ENCODE measurements around the gene HIPK2. TPM values are rescaled to one million over a fixed set of nuclear protein-coding genes. Genes with fewer than 3 reads are reported as not detected.
A peak's percentile ranks its signal among the peaks of the same experiment; 100 is the strongest.

The HIPK2 gene
- total RNA-seq, 1 donor, result 7.3 TPM

- DNase-seq (ENCODE audit: low read depth), result peak; percentile 27
- no peak for TF ChIP-seq CTCF (IDR thresholded peaks at IDR 0.05; ENCODE audit: insufficient read depth, low read depth, low read length)
- H3K4me3 ChIP-seq (ENCODE audit: low read depth, low read length), result no peak overlapping the region
Measured at GRCh38 chr7:139647085-139647484, 130.7 kb downstream of the HIPK2 start.

GRCh38 chr7:139646566-139646965 is 131.2 kb downstream of the HIPK2 start:
- no peak for TF ChIP-seq CTCF (IDR thresholded peaks at IDR 0.05; ENCODE audit: insufficient read depth, low read depth, low read length)
- no peak for DNase-seq (ENCODE audit: low read depth)
- H3K4me3 ChIP-seq (ENCODE audit: low read depth, low read length), result no peak overlapping the region

DNA sequence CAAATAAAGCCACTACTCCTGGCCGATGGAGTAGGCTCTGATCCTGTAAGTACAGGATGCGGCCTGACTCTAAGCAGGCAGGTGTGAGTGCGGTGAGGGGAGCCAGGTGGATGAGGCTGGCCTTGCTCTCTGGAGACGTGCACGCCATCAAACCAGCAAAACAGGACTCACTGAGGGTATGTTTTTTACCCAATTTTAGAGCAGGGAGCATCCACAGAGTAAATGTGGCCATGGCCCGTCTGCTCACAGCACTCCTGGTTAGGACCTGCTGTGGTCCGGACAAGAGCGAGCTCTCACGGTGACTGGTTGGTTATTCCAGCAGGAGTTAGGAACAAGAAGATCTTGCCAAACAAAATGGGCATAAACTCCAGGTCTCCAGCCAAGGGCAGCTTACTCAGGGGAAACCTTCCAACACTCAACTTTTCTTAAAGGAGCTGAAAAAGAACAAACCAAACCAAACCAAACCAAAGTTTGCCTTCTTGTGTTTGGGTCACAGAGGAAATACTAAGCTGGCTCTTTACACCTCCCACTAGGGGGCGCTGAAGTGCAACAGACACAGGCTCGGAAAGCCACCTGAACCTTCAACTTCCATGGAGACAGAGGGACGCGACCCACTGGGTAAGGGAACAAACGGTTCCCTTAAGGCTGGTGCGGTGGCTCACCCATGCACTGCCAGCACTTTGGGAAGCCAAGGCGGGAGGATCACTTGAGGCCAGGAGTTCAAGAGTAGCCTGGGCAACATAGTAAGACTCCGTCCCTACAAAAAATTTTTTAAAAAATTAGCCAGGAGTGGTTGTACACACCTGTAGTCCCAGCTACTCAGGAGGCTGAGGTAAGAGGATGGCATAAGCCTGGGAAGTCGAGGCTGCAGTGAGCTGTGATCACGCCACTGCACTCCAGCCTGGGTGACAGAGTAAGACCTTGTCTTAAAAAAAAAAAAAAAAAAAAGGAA is 131.9 kb downstream of the HIPK2 start:
- peak; percentile 90 for DNase-seq (ENCODE audit: low read depth)
- H3K4me3 ChIP-seq (ENCODE audit: low read depth, low read length), result no peak overlapping the region
- peak; percentile 97 for TF ChIP-seq CTCF (IDR thresholded peaks at IDR 0.05; ENCODE audit: insufficient read depth, low read depth, low read length)

DNA sequence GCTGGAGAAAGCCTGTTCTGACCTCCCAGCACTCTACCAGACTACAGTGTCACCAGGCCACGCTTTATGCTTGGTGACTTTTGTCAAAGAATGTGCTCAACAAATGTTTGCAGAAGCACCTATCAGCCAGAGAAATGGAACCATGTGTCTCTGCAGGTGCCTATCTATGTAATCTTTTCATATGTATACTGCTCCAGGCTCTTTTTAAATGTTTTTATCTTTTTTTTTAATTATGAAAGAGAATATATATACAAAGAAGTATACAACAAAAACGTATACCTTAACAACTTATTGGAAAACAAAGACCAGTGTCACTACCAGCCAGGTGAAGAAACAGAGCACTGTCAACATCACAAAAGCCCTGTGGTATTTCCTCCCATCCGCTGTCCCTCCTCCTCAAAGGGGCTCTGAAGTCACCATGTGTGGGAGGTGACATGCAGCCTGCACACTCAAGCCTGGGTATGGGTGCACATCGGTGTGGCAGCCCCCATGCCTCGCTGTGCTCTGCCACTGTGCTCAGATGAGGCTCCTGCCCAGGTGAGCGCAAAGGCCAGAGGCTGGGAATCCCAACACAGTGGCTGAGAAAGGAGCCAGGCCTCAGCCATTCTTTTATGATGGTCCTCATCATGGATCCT is 133.7 kb downstream of the HIPK2 start:
- no peak for DNase-seq (ENCODE audit: low read depth)
- no peak overlapping the region for H3K4me3 ChIP-seq (ENCODE audit: low read depth, low read length)
- TF ChIP-seq CTCF (IDR thresholded peaks at IDR 0.05; ENCODE audit: insufficient read depth, low read depth, low read length), result no peak

DNA sequence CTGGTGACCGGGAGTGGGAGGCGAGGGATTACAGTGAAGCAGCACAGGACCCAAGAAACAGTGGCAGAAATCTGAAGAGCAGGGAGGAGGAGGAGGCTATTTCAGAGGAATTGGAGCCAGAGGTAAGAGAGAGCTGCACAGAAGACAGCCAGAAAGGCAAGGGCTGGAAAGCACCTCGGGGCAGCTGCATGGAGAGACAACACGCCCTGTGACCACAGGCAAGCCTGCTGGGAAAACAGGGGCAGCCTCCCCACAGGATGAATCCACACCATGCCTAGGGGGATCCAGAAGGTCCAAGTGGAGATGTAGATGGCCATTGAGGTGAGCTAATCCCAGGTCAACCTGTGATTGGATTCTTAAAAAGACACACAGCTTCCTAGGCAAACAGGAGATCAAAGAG is 135.5 kb downstream of the HIPK2 start:
- no peak for TF ChIP-seq CTCF (IDR thresholded peaks at IDR 0.05; ENCODE audit: insufficient read depth, low read depth, low read length)
- DNase-seq (ENCODE audit: low read depth), result no peak

DNA sequence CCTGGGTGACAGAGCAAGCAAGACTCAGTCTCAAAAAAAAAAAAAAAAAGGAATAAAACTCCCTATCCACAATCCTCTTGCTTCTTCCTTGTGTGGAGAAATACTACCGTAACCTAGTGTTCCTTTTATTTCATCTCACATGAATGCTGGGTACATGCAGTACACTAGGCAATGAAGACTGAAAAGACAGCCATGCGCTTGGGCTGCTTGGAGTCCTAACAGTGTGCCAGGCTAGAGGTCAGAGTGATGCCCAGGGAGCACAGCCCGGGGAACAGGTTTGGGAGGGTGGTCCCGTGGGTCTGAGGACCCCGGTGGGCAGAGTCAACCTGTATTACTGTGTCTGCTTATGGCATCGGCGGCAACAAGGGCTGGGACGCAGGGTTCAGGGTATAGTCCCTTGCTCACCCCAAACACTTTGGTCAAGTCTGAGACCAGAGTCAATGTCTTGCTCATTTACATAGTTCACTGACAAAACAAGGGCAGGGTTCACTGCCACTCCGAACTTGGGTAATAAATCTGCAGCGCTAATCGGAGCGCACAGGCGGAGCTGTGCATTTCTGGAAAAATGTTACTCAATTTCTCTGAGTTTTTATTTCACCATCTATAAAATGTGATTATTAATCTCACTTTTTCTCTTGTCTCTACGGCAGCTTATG is 136.3 kb downstream of the HIPK2 start:
- no peak overlapping the region for H3K4me3 ChIP-seq (ENCODE audit: low read depth, low read length)
- no peak for DNase-seq (ENCODE audit: low read depth)
- no peak for TF ChIP-seq CTCF (IDR thresholded peaks at IDR 0.05; ENCODE audit: insufficient read depth, low read depth, low read length)

More for the DNA sequence above, 135.5 kb downstream of the HIPK2 start:
- no peak overlapping the region for H3K4me3 ChIP-seq (ENCODE audit: low read depth, low read length)

Measured in fibroblast of villous mesenchyme (primary cell).